ENCODE results near the gene CAB39. TPM values are rescaled to one million over a fixed set of nuclear protein-coding genes. Genes with fewer than 3 reads are reported as not detected.

CAB39 gene
- total and polyA plus RNA-seq, 2 donors (not counting 3 experiments of a cell fraction or from before 2014, with no cell fraction given), result 25.7 to 53.7 TPM

- BruUV-seq (replicated peaks), result no TSS peak
- ChIA-PET POLR2A (no interaction called here), CTCF (no interaction called here)
- Histone ChIP-seq H3K4me2 (ENCODE audit: insufficient read depth, low read length) (no peak overlapping the region), H3K4me1 (ENCODE audit: control insufficient read depth, extremely low read depth, insufficient read depth, low read length) (no peaks in the 10 kb centered on the region), H3K4me3 (replicated peaks in 1 of 3; ENCODE audit: insufficient read depth in 1 of 3, low read depth in 1 of 3, low read length in 3 of 3) (no peak overlapping the region), H4K20me1 (replicated peaks; ENCODE audit: control insufficient read depth, extremely low read depth, insufficient read depth, low read length) (no peaks in the 10 kb centered on the region), H3K79me2 (ENCODE audit: control insufficient read depth, insufficient read depth, low read length) (no peaks in the 10 kb centered on the region), H3K36me3 (ENCODE audit: control insufficient read depth in 2 of 2, extremely low read depth in 1 of 2, insufficient read depth in 2 of 2, low read length in 2 of 2) (peaks cover 8% of the 10 kb centered on the region in 2 experiments), H3K9me1 (replicated peaks; ENCODE audit: control insufficient read depth, extremely low read depth, insufficient read depth, low read length) (no peaks in the 10 kb centered on the region), H3K9ac (replicated peaks; ENCODE audit: extremely low read depth, insufficient read depth, low read length) (no peak overlapping the region), H3K9me3 (replicated peaks; ENCODE audit: control insufficient read depth, insufficient read depth, low read length) (no peaks in the 10 kb centered on the region), H3K27me3 (ENCODE audit: control insufficient read depth in 2 of 2, insufficient read depth in 2 of 2, low read length in 2 of 2) (no peaks in the 10 kb centered on the region), H2AFZ (ENCODE audit: low read depth, low read length) (no peak overlapping the region), H3K27ac (ENCODE audit: insufficient read depth, low read depth, low read length) (no peak overlapping the region)
- no peak for TF ChIP-seq EZH2 (IDR thresholded peaks at IDR 0.05; ENCODE audit: borderline replicate concordance, low read depth, low read length, severe bottlenecking)
- TF ChIP-seq FOS (IDR thresholded peaks at IDR 0.05; ENCODE audit: borderline replicate concordance, insufficient read depth, low read length), result no peak
- TF ChIP-seq MYC (IDR thresholded peaks at IDR 0.05; ENCODE audit: low read depth, low read length), result no peak
- no peak for TF ChIP-seq POLR2A (IDR thresholded peaks at IDR 0.05; ENCODE audit: low read depth, low read length)
- TF ChIP-seq CTCF (IDR thresholded peaks at IDR 0.05; ENCODE audit: extremely low read depth in 1 of 2, insufficient read depth in 1 of 2, low read depth in 1 of 2, low read length in 2 of 2), result no peak
- no peak for TF ChIP-seq JUN (IDR thresholded peaks at IDR 0.05; ENCODE audit: borderline replicate concordance, insufficient read depth, insufficient read length, low read depth)
- TF ChIP-seq MAX (IDR thresholded peaks at IDR 0.05; ENCODE audit: insufficient read depth, insufficient read length), result no peak
- TF ChIP-seq POLR2AphosphoS5 (IDR thresholded peaks at IDR 0.05; ENCODE audit: insufficient read depth, low read depth, low read length), result no peak
- no peak for TF ChIP-seq GATA2 (IDR thresholded peaks at IDR 0.05; ENCODE audit: insufficient read depth, insufficient read length, low read depth, low read length)
- DNase-seq (ENCODE audit: low read depth, low spot score) (no peak), FAIRE-seq (no peak)
- intact Hi-C loops (cut with micrococcal nuclease), result no loop called here
- dilution Hi-C loops (cut with MboI; ENCODE audit: extremely low pct_ligation_motif_present, low sequenced_read_pairs), result no loop called here
These were observed 95.1 kb downstream of the CAB39 start for GRCh38 chr2:230807729-230808128.

Data from endothelial cell of umbilical vein (primary cell).